Stimulated activated CD8-positive, alpha-beta memory T cell treated with anti-CD3 and anti-CD28 coated beads, Interleukin-4, amount 100 ng/mL, for 24 hours (primary cell): ENCODE data around the gene SPATA20.

Experiments used
- DNase-seq: peaks from one replicate; pipeline ENCODE4 v3.0.0-alpha.2; 2020; ENCODE audit warnings: low read depth

SPATA20 gene

DNA sequence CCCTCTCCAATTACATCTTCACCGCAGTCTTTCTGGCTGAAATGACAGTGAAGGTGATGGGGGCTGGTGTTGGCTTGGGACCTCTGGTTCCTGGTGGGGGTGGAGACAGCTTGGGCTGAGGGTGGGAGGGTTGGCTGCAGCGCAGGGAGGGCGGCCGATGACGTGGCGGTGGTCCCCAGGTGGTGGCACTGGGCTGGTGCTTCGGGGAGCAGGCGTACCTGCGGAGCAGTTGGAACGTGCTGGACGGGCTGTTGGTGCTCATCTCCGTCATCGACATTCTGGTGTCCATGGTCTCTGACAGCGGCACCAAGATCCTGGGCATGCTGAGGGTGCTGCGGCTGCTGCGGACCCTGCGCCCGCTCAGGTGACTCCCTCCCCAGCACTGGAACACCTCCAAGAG is 55.9 kb downstream of the SPATA20 start:
- DNase-seq, result no peak

DNA sequence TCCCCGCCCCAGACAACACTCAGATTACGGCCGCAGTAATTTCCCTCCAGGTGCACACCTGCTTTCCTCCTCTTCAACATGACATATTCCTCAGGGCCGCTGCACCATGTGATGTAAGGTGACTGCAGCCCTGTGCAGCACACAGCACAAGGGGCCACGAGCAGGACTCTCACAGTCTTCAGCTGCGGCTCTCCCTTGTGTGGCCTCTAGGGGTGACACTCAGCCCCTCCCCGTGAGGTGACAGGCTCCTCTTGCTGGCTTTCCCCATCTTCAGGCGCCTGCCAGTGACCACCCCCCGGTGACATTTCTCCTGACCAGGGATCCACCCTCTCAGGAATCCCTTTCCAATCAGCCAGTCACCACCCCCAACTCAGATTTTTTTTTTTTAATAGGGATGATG is 56.4 kb downstream of the SPATA20 start:
- DNase-seq, result no peak

DNA sequence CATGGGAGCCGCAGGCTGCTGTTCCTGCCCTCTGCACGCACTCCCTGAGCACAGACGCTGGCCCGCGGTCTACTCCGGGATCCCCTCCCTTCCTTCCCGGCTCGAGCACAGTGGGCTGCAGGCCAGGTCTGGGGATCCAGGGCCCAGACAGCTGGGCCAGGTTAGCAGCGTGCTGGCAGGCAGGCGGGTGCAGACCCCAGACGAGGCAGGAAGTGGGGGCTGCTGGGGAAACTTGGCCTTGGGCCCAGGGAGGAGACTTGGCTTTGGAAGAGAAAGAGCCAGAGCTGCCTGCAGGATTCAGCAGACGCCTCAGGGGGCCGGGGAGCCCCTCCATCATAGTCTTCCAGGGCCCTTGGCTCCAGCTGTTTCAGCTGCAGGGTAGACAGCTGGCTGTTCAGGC is 57.5 kb downstream of the SPATA20 start:
- no peak for DNase-seq

DNA sequence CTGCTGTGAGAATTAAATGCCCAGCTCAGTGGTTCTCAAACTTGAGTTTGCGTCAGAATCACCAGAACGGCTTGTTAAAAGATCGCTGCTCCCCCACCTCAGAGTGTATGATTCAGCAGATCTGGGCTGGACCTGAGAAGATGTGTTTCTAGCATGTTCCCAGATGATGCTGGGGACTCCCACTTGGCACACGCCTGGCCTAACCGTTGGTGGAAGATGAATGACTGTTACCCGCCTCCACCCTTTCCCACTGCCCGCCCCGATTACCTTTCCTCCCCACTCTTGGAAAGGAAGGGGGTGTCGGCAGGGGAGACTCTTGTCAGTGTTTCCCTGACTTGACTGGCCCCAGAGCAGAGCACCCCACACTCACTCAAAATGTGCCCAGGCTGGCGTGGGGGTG is 58.5 kb downstream of the SPATA20 start:
- no peak for DNase-seq
